ENCODE results near the gene PALS1. TPM values are rescaled to one million over a fixed set of nuclear protein-coding genes. Genes with fewer than 3 reads are reported as not detected.

The PALS1 gene
- 13.0 to 19.6 TPM (median 15.2 TPM) in 5 replicates for total RNA-seq (2022; extraction: Qiagen RNA extraction)

DNA sequence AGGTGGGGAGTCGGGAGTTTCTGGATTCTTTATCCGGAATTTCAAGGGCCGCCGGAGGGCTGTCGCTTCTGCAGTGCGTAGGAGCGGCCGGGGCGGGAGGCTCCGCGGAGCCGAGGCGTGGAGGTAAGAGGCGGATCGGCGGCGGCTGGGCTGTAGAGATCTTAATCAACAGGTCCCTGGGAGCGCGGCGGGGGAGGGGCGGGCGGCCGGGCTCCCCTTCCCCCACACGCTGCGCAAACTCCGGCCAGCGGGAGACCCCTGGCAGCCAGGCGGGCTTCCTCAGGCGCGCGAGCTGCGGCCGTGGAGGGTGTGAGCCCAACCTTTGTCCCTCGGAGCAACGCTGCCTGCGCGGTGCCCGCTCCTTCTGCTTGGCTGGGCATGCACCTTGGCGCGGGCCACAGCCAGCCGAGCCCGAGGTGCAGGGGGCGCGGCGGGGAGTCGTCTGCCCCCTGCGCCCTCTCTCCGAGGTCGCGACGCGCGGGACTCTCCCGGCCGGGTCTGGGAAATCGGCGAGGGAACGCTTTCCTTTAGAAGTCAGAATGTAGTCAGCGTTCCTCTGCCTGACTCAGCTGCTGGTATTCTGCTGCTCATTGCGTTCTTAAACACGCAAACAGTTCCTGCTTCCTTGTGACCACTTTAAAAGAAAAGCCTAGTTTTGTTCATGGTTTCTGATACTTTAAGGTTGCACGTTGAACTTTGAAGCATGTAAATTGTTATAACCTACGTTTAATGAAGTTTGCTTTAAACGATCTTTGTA, at the start of gene PALS1:
PALS1 (plus strand) TSS at position 25 of the 757 bp plus-strand sequence. CDS start 37,736 bp downstream, outside the sequence.

Other genes starting within 250 kb of the PALS1 start
- gene GARIN2, start 52.0 kb upstream of the PALS1 start, total RNA-seq (2022; extraction: Qiagen RNA extraction) = 0.07 to 0.14 TPM in 2 of 5 replicates, not detected in the others
- 68.5 to 107 TPM (median 71.9 TPM) in 5 replicates for gene ATP6V1D, start 118.4 kb downstream of the PALS1 start, total RNA-seq (2022; extraction: Qiagen RNA extraction)
- gene EIF2S1, start 118.9 kb downstream of the PALS1 start, total RNA-seq (2022; extraction: Qiagen RNA extraction) = 226 to 344 TPM (median 239 TPM) in 5 replicates
- 16.6 to 20.6 TPM (median 19.6 TPM) in 5 replicates for gene PLEK2, start 170.7 kb downstream of the PALS1 start, total RNA-seq (2022; extraction: Qiagen RNA extraction)
- 0.13 to 0.40 TPM (median 0.17 TPM) in 5 replicates for gene TMEM229B, start 247.3 kb downstream of the PALS1 start, total RNA-seq (2022; extraction: Qiagen RNA extraction)

Data from A549 treated with Hydrocortisone at 1 μM for 4 hours (cell line).